ENCODE results near the gene TMED4.

DNA sequence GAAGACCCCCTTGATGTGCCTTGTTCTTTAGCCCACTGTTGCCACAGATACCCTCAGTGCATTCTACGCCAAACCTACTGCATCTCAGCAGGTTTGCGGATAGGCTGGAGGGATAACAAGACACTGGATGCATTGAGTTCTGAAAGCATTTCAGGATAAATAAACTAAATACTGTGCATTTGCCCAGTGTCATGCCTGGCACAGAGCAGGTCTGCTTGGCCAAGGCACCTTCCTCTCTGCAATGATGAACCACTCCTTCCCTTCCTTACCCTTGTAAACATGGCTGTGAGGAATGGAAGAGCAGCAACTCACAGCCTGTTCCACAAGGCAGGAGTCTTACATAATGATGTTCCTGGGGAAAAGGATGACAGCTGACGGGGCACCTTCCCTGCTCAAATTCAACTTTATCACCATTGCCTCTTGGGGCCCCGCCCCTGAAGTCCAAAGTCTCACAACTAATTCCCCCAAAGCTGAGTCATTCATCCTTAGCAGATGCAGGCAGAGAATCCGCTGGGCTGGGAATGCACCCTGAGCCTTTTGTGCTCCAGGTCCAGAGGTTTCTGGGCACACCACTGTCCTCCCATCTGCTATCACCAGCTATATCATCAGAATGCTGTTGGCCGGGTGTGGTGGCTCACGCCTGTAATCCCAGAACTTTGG is 19.9 kb downstream of the TMED4 start:
- TF ChIP-seq, protein P1, sequence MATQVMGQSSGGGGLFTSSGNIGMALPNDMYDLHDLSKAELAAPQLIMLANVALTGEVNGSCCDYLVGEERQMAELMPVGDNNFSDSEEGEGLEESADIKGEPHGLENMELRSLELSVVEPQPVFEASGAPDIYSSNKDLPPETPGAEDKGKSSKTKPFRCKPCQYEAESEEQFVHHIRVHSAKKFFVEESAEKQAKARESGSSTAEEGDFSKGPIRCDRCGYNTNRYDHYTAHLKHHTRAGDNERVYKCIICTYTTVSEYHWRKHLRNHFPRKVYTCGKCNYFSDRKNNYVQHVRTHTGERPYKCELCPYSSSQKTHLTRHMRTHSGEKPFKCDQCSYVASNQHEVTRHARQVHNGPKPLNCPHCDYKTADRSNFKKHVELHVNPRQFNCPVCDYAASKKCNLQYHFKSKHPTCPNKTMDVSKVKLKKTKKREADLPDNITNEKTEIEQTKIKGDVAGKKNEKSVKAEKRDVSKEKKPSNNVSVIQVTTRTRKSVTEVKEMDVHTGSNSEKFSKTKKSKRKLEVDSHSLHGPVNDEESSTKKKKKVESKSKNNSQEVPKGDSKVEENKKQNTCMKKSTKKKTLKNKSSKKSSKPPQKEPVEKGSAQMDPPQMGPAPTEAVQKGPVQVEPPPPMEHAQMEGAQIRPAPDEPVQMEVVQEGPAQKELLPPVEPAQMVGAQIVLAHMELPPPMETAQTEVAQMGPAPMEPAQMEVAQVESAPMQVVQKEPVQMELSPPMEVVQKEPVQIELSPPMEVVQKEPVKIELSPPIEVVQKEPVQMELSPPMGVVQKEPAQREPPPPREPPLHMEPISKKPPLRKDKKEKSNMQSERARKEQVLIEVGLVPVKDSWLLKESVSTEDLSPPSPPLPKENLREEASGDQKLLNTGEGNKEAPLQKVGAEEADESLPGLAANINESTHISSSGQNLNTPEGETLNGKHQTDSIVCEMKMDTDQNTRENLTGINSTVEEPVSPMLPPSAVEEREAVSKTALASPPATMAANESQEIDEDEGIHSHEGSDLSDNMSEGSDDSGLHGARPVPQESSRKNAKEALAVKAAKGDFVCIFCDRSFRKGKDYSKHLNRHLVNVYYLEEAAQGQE (IDR thresholded peaks at IDR 0.05; ENCODE audit: low read depth, low read length): no peak
- TF ChIP-seq CTCF (IDR thresholded peaks at IDR 0.05): no peak
- TF ChIP-seq POLR2AphosphoS5 (IDR thresholded peaks at IDR 0.05; ENCODE audit: low read depth, low read length): no peak
- TF ChIP-seq PBX3 (IDR thresholded peaks at IDR 0.05): no peak
- no peak for TF ChIP-seq RXRA (IDR thresholded peaks at IDR 0.05; ENCODE audit: borderline replicate concordance, low read depth)
- TF ChIP-seq RAD21 (IDR thresholded peaks at IDR 0.05; ENCODE audit: low read length): no peak
- no peak for TF ChIP-seq NRF1 (IDR thresholded peaks at IDR 0.05; ENCODE audit: low read depth, low read length)
- no peak for TF ChIP-seq EZH2phosphoT487 (IDR thresholded peaks at IDR 0.05; ENCODE audit: borderline replicate concordance, low read depth)

All from SK-N-SH (cell line).